Mesenchymal stem cell (in vitro differentiated cells and primary cell): Measurements from ENCODE around the gene ZNF292.
"Not testable (repeated sequence)": the region's sequence is repeated elsewhere in the genome, so short reads cannot be mapped to it uniquely, and the experiment has no call there.

Experiments used
- DNase-seq: peaks from one replicate; pipeline ENCODE4 v3.0.0-alpha.2; 2013
- H2AFZ ChIP-seq: one replicate; pipeline ENCODE4 v1.6.1; 2013; ENCODE audit warnings: low read depth, mild to moderate bottlenecking, control low read depth, inconsistent platforms, low read length, moderate library complexity
- H2AK5ac ChIP-seq: 2 replicates; pipeline ENCODE4 v1.6.1; 2013; ENCODE audit warnings: low read length, moderate library complexity, mild to moderate bottlenecking, inconsistent platforms; ENCODE audit not compliant: severe bottlenecking
- H2BK120ac ChIP-seq: one replicate; pipeline ENCODE4 v1.6.1; 2013; ENCODE audit warnings: low read depth, mild to moderate bottlenecking, inconsistent platforms, low read length, moderate library complexity
- H2BK12ac ChIP-seq, 2 experiments: one replicate each; pipeline ENCODE4 v1.6.1; 2013; ENCODE audit warnings: inconsistent platforms in 2 of 2, low read length in 2 of 2, mild to moderate bottlenecking in 2 of 2, moderate library complexity in 2 of 2, control low read depth in 1 of 2
- H2BK15ac ChIP-seq: one replicate; pipeline ENCODE4 v1.6.1; 2013; ENCODE audit warnings: mild to moderate bottlenecking, low read depth, inconsistent platforms; ENCODE audit not compliant: poor library complexity, severe bottlenecking
- H2BK5ac ChIP-seq: 2 replicates; pipeline ENCODE4 v1.6.1; 2013; ENCODE audit warnings: low read depth, mild to moderate bottlenecking, low read length, control low read depth, inconsistent platforms; ENCODE audit not compliant: poor library complexity, severe bottlenecking
- H3K14ac ChIP-seq, 2 experiments: one replicate each; pipeline ENCODE4 v1.6.1; 2013; ENCODE audit warnings: inconsistent platforms in 2 of 2, low read length in 2 of 2, control low read depth in 1 of 2, mild to moderate bottlenecking in 1 of 2, moderate library complexity in 1 of 2
- H3K18ac ChIP-seq, 2 experiments: one replicate each; pipeline ENCODE4 v1.6.1; 2013; ENCODE audit warnings: inconsistent platforms in 2 of 2, low read length in 2 of 2, control low read depth in 1 of 2, low read depth in 1 of 2, mild to moderate bottlenecking in 1 of 2
- H3K23ac ChIP-seq, 2 experiments: one replicate each; pipeline ENCODE4 v1.6.1; 2013; ENCODE audit warnings: inconsistent platforms in 2 of 2, low read length in 2 of 2, mild to moderate bottlenecking in 2 of 2, moderate library complexity in 2 of 2, control low read depth in 1 of 2
- H3K27ac ChIP-seq: 2 replicates; pipeline ENCODE4 v1.5.1; 2013; ENCODE audit warnings: mild to moderate bottlenecking, moderate library complexity, low read length, control low read depth, inconsistent platforms; ENCODE audit not compliant: poor library complexity, severe bottlenecking
- H3K27me3 ChIP-seq, 2 experiments: 2 replicates each; pipeline versions ENCODE4 v1.6.1 to v1.7.0; 2013; ENCODE audit warnings: low read length in 2 of 2, mild to moderate bottlenecking in 2 of 2, moderate library complexity in 2 of 2, control low read depth in 1 of 2, inconsistent platforms in 1 of 2; ENCODE audit not compliant: control insufficient read depth in 1 of 2, insufficient read depth in 1 of 2
- H3K36me3 ChIP-seq, 2 experiments: 2 replicates each; pipeline versions ENCODE4 v1.6.1 to v1.7.0; 2013; ENCODE audit warnings: low read length in 2 of 2, control low read depth in 1 of 2, inconsistent platforms in 1 of 2, low read depth in 1 of 2, mild to moderate bottlenecking in 1 of 2; ENCODE audit not compliant: insufficient read depth in 2 of 2, control insufficient read depth in 1 of 2
- H3K4ac ChIP-seq, 2 experiments: one replicate each; pipeline ENCODE4 v1.6.1; 2013; ENCODE audit warnings: inconsistent platforms in 2 of 2, low read length in 2 of 2, mild to moderate bottlenecking in 2 of 2, moderate library complexity in 2 of 2, control low read depth in 1 of 2, low read depth in 1 of 2
- H3K4me1 ChIP-seq: 2 replicates; pipeline ENCODE4 v1.6.1; 2013; ENCODE audit warnings: low read depth, low read length, control low read depth; ENCODE audit not compliant: control insufficient read depth, insufficient read depth
- H3K4me2 ChIP-seq: 2 replicates; pipeline ENCODE4 v1.6.1; 2013; ENCODE audit warnings: low read length, mild to moderate bottlenecking, inconsistent platforms; ENCODE audit not compliant: poor library complexity, severe bottlenecking
- H3K4me3 ChIP-seq, 2 experiments: 2 replicates each; pipeline versions ENCODE4 v1.5.1 to v1.7.0; 2013; ENCODE audit warnings: low read length in 2 of 2, mild to moderate bottlenecking in 2 of 2, control low read depth in 1 of 2, low read depth in 1 of 2; ENCODE audit not compliant: insufficient read depth in 1 of 2
- H3K79me1 ChIP-seq: replicated peaks from 2 replicates; pipeline ENCODE4 v1.6.1; 2013; ENCODE audit warnings: mild to moderate bottlenecking, control low read depth, low read length, inconsistent platforms; ENCODE audit not compliant: poor library complexity, severe bottlenecking
- H3K9ac ChIP-seq: 2 replicates; pipeline ENCODE4 v1.7.0; 2013; ENCODE audit warnings: mild to moderate bottlenecking, low read length, moderate library complexity
- H3K9me3 ChIP-seq: 2 replicates; pipeline ENCODE4 v1.7.0; 2013; ENCODE audit warnings: mild to moderate bottlenecking, low read length; ENCODE audit not compliant: control insufficient read depth
- H4K8ac ChIP-seq: one replicate; pipeline ENCODE4 v1.6.1; 2013; ENCODE audit warnings: inconsistent platforms, mild to moderate bottlenecking, low read length, moderate library complexity
- H4K91ac ChIP-seq: one replicate; pipeline ENCODE4 v1.6.1; 2013; ENCODE audit warnings: mild to moderate bottlenecking, low read length, inconsistent platforms
- WGBS: methylation state at CpG from one replicate; pipeline ENCODE4 v1.1.7; 2013; ENCODE audit warnings: mixed read lengths; 5-methylcytosine and 5-hydroxymethylcytosine counted together

ZNF292 gene

DNA sequence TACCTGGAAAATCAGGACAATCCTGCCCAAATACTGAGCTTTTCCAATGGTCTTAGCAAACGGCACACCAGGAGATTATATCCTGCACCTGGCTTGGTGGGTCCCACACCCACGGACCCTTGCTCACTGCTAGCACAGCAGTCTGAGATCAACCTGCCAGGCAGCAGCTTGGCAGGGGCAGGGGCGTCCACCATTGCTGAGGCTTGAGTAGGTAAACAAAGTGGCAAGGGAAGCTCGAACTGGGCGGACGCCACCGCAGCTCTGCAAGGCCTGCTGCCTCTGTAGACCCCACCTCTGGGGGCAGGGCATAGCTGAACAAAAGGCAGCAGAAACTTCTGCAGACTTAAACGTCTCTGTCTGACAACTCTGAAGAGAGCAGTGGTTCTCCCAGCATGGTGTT lies 15.4 kb upstream of the ZNF292 start:
- not testable (repeated sequence) for H3K79me1 ChIP-seq, H3K4me3 ChIP-seq, H3K4me2 ChIP-seq, H3K4ac ChIP-seq, H2BK12ac ChIP-seq, H4K8ac ChIP-seq, H3K23ac ChIP-seq, H2BK120ac ChIP-seq, H3K27ac ChIP-seq, H2BK15ac ChIP-seq, H3K14ac ChIP-seq, H3K27me3 ChIP-seq, H2BK5ac ChIP-seq, DNase-seq, H3K9ac ChIP-seq, H2AK5ac ChIP-seq, H2AFZ ChIP-seq, H3K36me3 ChIP-seq, H3K9me3 ChIP-seq, H3K18ac ChIP-seq, H3K4me1 ChIP-seq
- 90% methylated on average over 8 of the region's 8 CpGs for WGBS
- H4K91ac ChIP-seq, result peak overlapping the region; percentile 11

DNA sequence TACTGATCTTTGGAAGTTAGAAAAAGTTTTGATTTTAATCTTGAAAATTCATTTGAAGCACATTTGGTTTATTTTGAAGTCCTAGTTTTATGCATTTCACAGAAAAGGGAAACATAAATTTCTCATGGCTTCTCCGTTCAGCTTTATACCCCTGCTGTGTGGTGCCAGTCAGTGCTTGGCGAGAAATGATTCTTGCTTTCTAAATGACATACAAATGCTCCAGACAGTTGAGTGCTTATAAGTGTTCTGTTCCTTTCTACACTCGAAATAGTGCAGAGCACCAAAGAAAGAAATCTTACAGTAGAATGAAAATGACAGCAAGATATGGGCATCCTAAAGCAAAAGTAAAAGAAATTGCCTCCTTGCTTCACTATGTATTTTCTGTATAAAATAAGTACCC lies 9.0 kb upstream of the ZNF292 start:
- Histone ChIP-seq H3K18ac (no peak overlapping the region), H3K27me3 (peaks cover 0 to 2% of the 10 kb centered on the region in 2 experiments), H2BK12ac (no peak overlapping the region), H2AK5ac (no peak overlapping the region), H3K9me3 (no peaks in the 10 kb centered on the region), H3K4me1 (no peaks in the 10 kb centered on the region), H2AFZ (no peak overlapping the region), H3K9ac (no peak overlapping the region), H4K8ac (no peak overlapping the region), H3K36me3 (no peaks in the 10 kb centered on the region), H2BK15ac (no peak overlapping the region), H3K79me1 (no peaks in the 10 kb centered on the region), H3K27ac (no peak overlapping the region), H3K23ac (no peak overlapping the region), H3K4me3 (no peak overlapping the region), H2BK120ac (no peak overlapping the region), H3K4ac (no peak overlapping the region), H4K91ac (no peak overlapping the region), H2BK5ac (no peak overlapping the region), H3K14ac (no peak overlapping the region), H3K4me2 (no peak overlapping the region)
- no peak for DNase-seq
- WGBS, result 88% methylated on average over 2 of the region's 3 CpGs

DNA sequence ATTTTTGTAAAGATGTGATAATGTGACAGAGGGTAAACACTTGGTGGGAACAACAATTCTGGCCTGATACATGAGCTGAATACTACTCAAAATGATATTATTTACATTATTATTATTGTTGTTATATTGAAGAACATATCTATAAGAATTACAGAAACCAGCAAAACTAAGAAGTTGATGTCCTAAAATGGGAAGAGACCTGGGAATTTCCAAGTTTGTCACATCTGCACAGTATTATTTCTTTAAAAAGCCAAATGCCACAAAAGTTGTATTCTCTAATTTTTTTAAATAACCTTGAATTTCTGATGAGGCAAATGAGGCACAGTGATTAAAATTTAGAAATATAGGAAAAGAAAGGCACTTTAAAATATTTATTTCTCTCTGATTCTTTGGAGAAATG lies 5.0 kb upstream of the ZNF292 start:
- Histone ChIP-seq H4K91ac (no peak overlapping the region), H3K36me3 (no peaks in the 10 kb centered on the region), H3K27ac (no peak overlapping the region), H3K4me1 (peaks cover 8% of the 10 kb centered on the region), H2BK5ac (no peak overlapping the region), H2BK12ac (no peak overlapping the region), H3K23ac (no peak overlapping the region), H3K9ac (no peak overlapping the region), H3K27me3 (no peaks in the 10 kb centered on the region), H3K14ac (no peak overlapping the region), H3K4me3 (no peak overlapping the region), H3K79me1 (peaks cover 3% of the 10 kb centered on the region), H3K18ac (no peak overlapping the region), H4K8ac (no peak overlapping the region), H3K4ac (no peak overlapping the region), H3K9me3 (no peaks in the 10 kb centered on the region), H2AFZ (no peak overlapping the region), H2BK120ac (no peak overlapping the region), H3K4me2 (no peak overlapping the region), H2AK5ac (no peak overlapping the region), H2BK15ac (no peak overlapping the region)
- no peak for DNase-seq

DNA sequence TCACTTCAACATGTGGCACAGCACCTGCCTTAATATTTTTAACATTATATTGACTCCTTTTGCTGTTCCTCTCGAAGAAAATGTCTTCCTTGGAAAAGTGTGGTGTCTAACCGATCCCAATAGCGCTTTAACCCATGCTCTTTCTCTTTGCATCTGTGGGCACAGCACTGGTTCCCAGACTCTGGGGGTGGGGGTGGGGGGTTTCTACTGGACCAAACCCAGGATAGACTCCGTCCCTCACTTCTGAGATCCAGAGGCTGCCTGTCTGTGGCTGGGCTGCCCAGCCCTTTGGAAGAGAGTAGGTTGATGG lies 3.9 kb upstream of the ZNF292 start:
- Histone ChIP-seq H3K14ac (no peak overlapping the region), H3K27ac (peak overlapping the region; percentile 67), H3K4me2 (peak overlapping the region; percentile 85), H2AFZ (peak overlapping the region; percentile 68), H3K23ac (no peak overlapping the region), H2BK15ac (no peak overlapping the region), H2BK5ac (no peak overlapping the region), H4K8ac (peak overlapping the region; percentile 97), H2AK5ac (no peak overlapping the region), H3K79me1 (peaks cover 3% of the 10 kb centered on the region), H3K9me3 (no peaks in the 10 kb centered on the region), H3K18ac (peak overlapping the region; percentile 44 to 99), H3K9ac (peak overlapping the region; percentile 92), H2BK120ac (peak overlapping the region; percentile 99), H3K4me1 (peaks cover 8% of the 10 kb centered on the region), H3K4me3 (peak overlapping the region; percentile 51 to 75), H3K4ac (peak overlapping the region; percentile 45 to 95), H3K36me3 (no peaks in the 10 kb centered on the region), H3K27me3 (no peaks in the 10 kb centered on the region), H4K91ac (peak overlapping the region; percentile 67), H2BK12ac (no peak overlapping the region)
- 58% methylated on average over 3 of the region's 4 CpGs for WGBS
- no peak for DNase-seq
